Astrocyte (in vitro differentiated cells and primary cell): ENCODE measurements around the gene AFF3. TPM values are rescaled to one million over a fixed set of nuclear protein-coding genes. Genes with fewer than 3 reads are reported as not detected.

ENCODE experiments used
- DNase-seq: peaks from one replicate; pipeline ENCODE4 v3.0.0-alpha.2; 2010; ENCODE audit warnings: low read depth
- FAIRE-seq: peaks from 2 replicates; lab custom pipeline; 2011; peaks lifted over from hg19 to GRCh38; lab: Jason Lieb, UNC
- H2AFZ ChIP-seq: 2 replicates; pipeline ENCODE4 v1.6.0; 2012; ENCODE audit warnings: low read depth, low read length, inconsistent platforms
- H3K27ac ChIP-seq: 2 replicates; pipeline ENCODE4 v1.5.1; 2011; ENCODE audit warnings: low read depth, low read length, inconsistent platforms
- H3K27me3 ChIP-seq: 2 replicates; pipeline ENCODE4 v1.6.0; 2011; ENCODE audit warnings: low read length, inconsistent platforms; ENCODE audit not compliant: insufficient read depth
- H3K36me3 ChIP-seq: 2 replicates; pipeline ENCODE4 v1.5.1; 2011; ENCODE audit warnings: low read length, inconsistent platforms; ENCODE audit not compliant: insufficient read depth
- H3K4me1 ChIP-seq: 2 replicates; pipeline ENCODE4 v1.5.1; 2011; ENCODE audit warnings: low read length, inconsistent platforms; ENCODE audit not compliant: insufficient read depth
- H3K4me2 ChIP-seq: 2 replicates; pipeline ENCODE4 v1.6.0; 2012; ENCODE audit warnings: low read length, inconsistent platforms
- H3K4me3 ChIP-seq: 2 replicates; pipeline ENCODE4 v1.5.1; 2011; ENCODE audit warnings: low read depth, mild to moderate bottlenecking, low read length, inconsistent platforms; ENCODE audit not compliant: insufficient read depth
- H3K79me2 ChIP-seq: 2 replicates; pipeline ENCODE4 v1.6.0; 2012; ENCODE audit warnings: mild to moderate bottlenecking, low read length, inconsistent platforms; ENCODE audit not compliant: insufficient read depth
- H3K9ac ChIP-seq: 2 replicates; pipeline ENCODE4 v1.6.0; 2012; ENCODE audit warnings: mild to moderate bottlenecking, low read length, inconsistent platforms
- H3K9me3 ChIP-seq: 2 replicates; pipeline ENCODE4 v1.5.1; 2012; ENCODE audit warnings: low read depth, mild to moderate bottlenecking, low read length, inconsistent platforms; ENCODE audit not compliant: insufficient read depth
- H4K20me1 ChIP-seq: 2 replicates; pipeline ENCODE4 v1.6.0; 2012; ENCODE audit warnings: low read length, inconsistent platforms; ENCODE audit not compliant: insufficient read depth
- H3K27ac Mint-ChIP-seq: one replicate; pipeline ENCODE4 v1.8.0; 2021; ENCODE audit warnings: mild to moderate bottlenecking, mixed read lengths; ENCODE audit not compliant: unreplicated experiment
- H3K27me3 Mint-ChIP-seq: one replicate; pipeline ENCODE4 v1.8.0; 2021; ENCODE audit warnings: low read depth, mixed read lengths; ENCODE audit not compliant: unreplicated experiment
- H3K36me3 Mint-ChIP-seq: one replicate; pipeline ENCODE4 v1.8.0; 2021; ENCODE audit warnings: low read depth, mixed read lengths; ENCODE audit not compliant: unreplicated experiment
- H3K4me1 Mint-ChIP-seq: one replicate; pipeline ENCODE4 v1.8.0; 2021; ENCODE audit warnings: low read depth, mixed read lengths; ENCODE audit not compliant: unreplicated experiment
- H3K4me3 Mint-ChIP-seq: one replicate; pipeline ENCODE4 v1.8.0; 2021; ENCODE audit warnings: mild to moderate bottlenecking, moderate library complexity, mixed read lengths; ENCODE audit not compliant: unreplicated experiment
- H3K9me3 Mint-ChIP-seq: one replicate; pipeline ENCODE4 v1.8.0; 2021; ENCODE audit warnings: mild to moderate bottlenecking, mixed read lengths; ENCODE audit not compliant: unreplicated experiment
- EZH2 ChIP-seq: IDR thresholded peaks from 2 replicates; pipeline ENCODE4 v1.6.1; 2012; ENCODE audit warnings: mild to moderate bottlenecking, low read length, inconsistent platforms; ENCODE audit not compliant: insufficient read depth
- total RNA-seq: library from RNA; stranded (reverse); gene quantifications from 2 replicates; pipeline ENCODE4 v1.2.1, GENCODE V29; 2021
- TF ChIP-seq, protein P1 (sequence below): IDR thresholded peaks from 2 replicates; pipeline ENCODE4 v1.5.1; 2011; ENCODE audit warnings: low read depth, mild to moderate bottlenecking, inconsistent platforms, low read length, moderate library complexity; ENCODE audit not compliant: insufficient read depth

Gene AFF3
- total RNA-seq, 1 donor from 2014 or later, result 14.7 TPM

DNA sequence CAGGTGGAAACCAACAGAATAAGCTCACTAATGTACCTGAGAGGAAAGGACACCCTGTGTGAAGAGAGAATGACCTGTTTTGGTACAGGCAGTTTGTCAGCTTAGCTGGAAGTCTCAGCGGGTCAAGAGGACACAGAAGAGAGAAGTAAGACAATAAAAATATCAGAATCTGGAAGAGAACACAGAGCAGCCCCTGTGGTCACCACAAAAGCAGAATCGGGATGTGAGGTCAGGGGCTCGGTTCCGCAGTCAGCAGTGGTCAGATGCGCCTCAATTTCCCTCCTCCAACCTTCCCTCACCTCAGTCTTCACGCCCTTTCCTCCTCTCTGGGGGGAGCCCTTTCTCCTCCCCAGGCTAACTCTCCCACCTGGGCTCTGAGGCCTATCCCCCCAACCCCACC lies 122.9 kb downstream of the AFF3 start:
- TF ChIP-seq, protein P1, sequence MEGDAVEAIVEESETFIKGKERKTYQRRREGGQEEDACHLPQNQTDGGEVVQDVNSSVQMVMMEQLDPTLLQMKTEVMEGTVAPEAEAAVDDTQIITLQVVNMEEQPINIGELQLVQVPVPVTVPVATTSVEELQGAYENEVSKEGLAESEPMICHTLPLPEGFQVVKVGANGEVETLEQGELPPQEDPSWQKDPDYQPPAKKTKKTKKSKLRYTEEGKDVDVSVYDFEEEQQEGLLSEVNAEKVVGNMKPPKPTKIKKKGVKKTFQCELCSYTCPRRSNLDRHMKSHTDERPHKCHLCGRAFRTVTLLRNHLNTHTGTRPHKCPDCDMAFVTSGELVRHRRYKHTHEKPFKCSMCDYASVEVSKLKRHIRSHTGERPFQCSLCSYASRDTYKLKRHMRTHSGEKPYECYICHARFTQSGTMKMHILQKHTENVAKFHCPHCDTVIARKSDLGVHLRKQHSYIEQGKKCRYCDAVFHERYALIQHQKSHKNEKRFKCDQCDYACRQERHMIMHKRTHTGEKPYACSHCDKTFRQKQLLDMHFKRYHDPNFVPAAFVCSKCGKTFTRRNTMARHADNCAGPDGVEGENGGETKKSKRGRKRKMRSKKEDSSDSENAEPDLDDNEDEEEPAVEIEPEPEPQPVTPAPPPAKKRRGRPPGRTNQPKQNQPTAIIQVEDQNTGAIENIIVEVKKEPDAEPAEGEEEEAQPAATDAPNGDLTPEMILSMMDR, result no peak
- no peak for TF ChIP-seq EZH2

DNA sequence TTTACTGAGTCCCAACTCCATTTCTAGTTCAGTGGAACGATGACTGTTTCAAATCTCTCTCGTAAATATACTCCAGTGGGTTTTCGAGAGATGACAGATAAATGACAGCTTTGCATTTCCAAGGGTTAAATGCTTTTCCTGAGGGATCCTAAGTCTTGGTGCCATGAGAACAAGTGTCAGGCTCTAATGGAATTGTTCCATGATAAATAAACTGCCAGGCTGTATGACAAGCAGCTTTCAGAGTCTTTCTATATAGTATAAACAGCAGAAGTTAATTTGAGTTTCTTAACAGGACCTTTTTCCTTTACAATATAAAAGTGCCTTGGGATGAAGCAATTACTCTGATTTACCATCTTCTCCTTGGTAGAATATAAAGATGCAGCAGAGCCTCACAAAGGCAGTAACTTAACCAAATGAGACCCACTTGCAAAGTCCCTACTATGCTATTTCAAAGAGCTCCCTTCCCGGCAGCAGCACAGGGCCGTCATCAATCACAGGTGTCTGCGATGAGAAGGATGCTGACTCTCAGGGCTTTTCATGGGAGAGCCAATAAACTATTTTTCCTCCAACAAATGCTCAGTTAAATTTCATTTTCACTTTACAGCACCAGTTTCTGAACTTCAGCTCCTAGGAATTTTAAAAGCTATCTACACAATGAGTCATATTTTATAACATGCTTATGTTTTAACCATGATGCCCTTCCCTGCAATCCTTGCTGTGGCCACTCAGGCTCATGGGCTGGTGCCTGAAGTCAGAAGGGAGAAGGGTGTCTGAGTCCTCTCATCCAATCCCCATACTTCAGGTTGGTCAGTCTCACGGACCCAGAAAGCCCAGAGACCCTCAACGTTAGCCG lies 123.8 kb downstream of the AFF3 start:
- Histone ChIP-seq H2AFZ (no peak overlapping the region), H3K4me1 (peaks cover 26% of the 10 kb centered on the region), H4K20me1 (no peaks in the 10 kb centered on the region), H3K27ac (peak overlapping the region; percentile 40), H3K36me3 (no peaks in the 10 kb centered on the region), H3K9ac (peak overlapping the region; percentile 57), H3K79me2 (peaks cover 7% of the 10 kb centered on the region), H3K4me3 (peak overlapping the region; percentile 21), H3K9me3 (no peaks in the 10 kb centered on the region), H3K27me3 (no peaks in the 10 kb centered on the region), H3K4me2 (peak overlapping the region; percentile 74)
- Mint-ChIP-seq H3K27me3 (no peaks in the 10 kb centered on the region), H3K4me1 (peaks cover 25% of the 10 kb centered on the region), H3K27ac (peak overlapping the region; percentile 94), H3K9me3 (peaks cover 7% of the 10 kb centered on the region), H3K4me3 (no peak overlapping the region), H3K36me3 (peaks cover 7% of the 10 kb centered on the region)
- TF ChIP-seq, protein P1, result no peak
- TF ChIP-seq EZH2, result no peak
- no peak for FAIRE-seq
- DNase-seq, result peak; percentile 74

More for the DNA sequence above, 122.9 kb downstream of the AFF3 start:
- Histone ChIP-seq H3K4me3 (no peak overlapping the region), H3K36me3 (no peaks in the 10 kb centered on the region), H4K20me1 (no peaks in the 10 kb centered on the region), H3K79me2 (peaks cover 7% of the 10 kb centered on the region), H3K27me3 (no peaks in the 10 kb centered on the region), H3K9ac (no peak overlapping the region), H3K4me2 (no peak overlapping the region), H3K27ac (no peak overlapping the region), H3K9me3 (no peaks in the 10 kb centered on the region), H3K4me1 (peaks cover 17% of the 10 kb centered on the region), H2AFZ (no peak overlapping the region)
- no peak for DNase-seq
- Mint-ChIP-seq H3K4me1 (peaks cover 18% of the 10 kb centered on the region), H3K4me3 (no peak overlapping the region), H3K27ac (peak overlapping the region; percentile 64), H3K27me3 (no peaks in the 10 kb centered on the region), H3K36me3 (peaks cover 7% of the 10 kb centered on the region), H3K9me3 (peaks cover 7% of the 10 kb centered on the region)
- FAIRE-seq, result no peak

DNA sequence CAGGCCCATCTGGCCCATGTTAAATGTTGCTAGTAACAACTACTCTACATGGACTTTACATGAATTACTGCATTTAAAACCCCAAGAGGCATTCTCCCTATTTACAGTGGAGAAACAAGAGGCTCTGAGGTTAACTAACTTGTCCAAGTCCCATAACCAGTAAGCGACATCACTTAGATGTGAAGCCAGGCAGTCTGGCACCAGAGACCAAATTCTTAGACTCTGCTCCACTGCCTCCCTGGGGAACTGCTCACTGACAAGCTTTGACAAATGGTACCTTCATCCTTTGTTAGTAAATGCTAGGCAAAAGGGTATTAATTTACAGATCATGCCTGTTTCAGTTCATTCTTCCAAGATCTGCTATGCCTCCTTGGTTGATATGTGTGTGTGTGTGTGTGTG lies 124.8 kb downstream of the AFF3 start:
- peak overlapping the region; percentile 4 for H3K27ac ChIP-seq

More for the DNA sequence above, 124.8 kb downstream of the AFF3 start:
- no peak overlapping the region for H3K9ac ChIP-seq
- H3K4me1 Mint-ChIP-seq, result peaks cover 32% of the 10 kb centered on the region
- TF ChIP-seq EZH2, result no peak
- TF ChIP-seq, protein P1, result no peak
- peaks cover 7% of the 10 kb centered on the region for H3K36me3 Mint-ChIP-seq
- H3K79me2 ChIP-seq, result peaks cover 7% of the 10 kb centered on the region
- no peak overlapping the region for H3K4me2 ChIP-seq
- peaks cover 5% of the 10 kb centered on the region for H3K9me3 Mint-ChIP-seq
- no peaks in the 10 kb centered on the region for H3K9me3 ChIP-seq
- H3K36me3 ChIP-seq, result no peaks in the 10 kb centered on the region
- no peaks in the 10 kb centered on the region for H4K20me1 ChIP-seq
- peak; percentile 66 for DNase-seq
- H3K4me1 ChIP-seq, result peaks cover 35% of the 10 kb centered on the region
- no peak for FAIRE-seq
- no peaks in the 10 kb centered on the region for H3K27me3 ChIP-seq
- no peaks in the 10 kb centered on the region for H3K27me3 Mint-ChIP-seq
- H3K4me3 ChIP-seq, result no peak overlapping the region
- H3K4me3 Mint-ChIP-seq, result no peak overlapping the region
- H2AFZ ChIP-seq, result no peak overlapping the region
- H3K27ac Mint-ChIP-seq, result no peak overlapping the region
